Measurements from ENCODE around the gene OTULIN.

OTULIN gene

GRCh38 chr5:14698495-14698894, 34.0 kb downstream of the OTULIN start:
- no peak for DNase-seq (ENCODE audit: low read depth)

- DNase-seq (ENCODE audit: low read depth): no peak
Measured at GRCh38 chr5:14699159-14699558, 34.6 kb downstream of the OTULIN start.

GRCh38 chr5:14699807-14700400, 35.4 kb downstream of the OTULIN start:
- no peak for DNase-seq (ENCODE audit: low read depth)

- DNase-seq (ENCODE audit: low read depth): no peak
Measured at GRCh38 chr5:14700478-14701436, 36.2 kb downstream of the OTULIN start.

GRCh38 chr5:14701556-14701955, 37.0 kb downstream of the OTULIN start:
- DNase-seq (ENCODE audit: low read depth): no peak

GRCh38 chr5:14702238-14702839, 37.8 kb downstream of the OTULIN start:
- no peak for DNase-seq (ENCODE audit: low read depth)

DNA sequence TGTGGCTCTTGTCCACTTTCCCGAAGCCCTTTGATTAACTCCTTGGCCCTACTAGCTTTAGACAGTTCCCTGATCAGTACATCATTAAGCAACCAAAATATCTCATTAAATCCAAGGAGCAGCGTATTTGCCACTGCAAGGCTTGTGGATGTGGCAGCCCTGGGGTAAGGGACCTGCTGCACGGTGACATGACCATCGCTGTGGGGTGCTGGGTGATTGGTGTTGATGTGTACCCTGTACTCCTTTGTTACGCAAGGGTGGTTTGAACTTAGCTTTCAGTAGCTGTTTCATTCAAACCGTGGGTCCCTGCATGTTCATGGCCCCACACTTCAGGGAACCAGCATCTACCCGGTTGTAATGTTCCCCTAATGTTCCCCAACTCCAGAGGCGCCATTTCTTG, 41.0 kb downstream of the OTULIN start:
- no peak for DNase-seq (ENCODE audit: low read depth)

GRCh38 chr5:14706615-14707021, 42.1 kb downstream of the OTULIN start:
- no peak for DNase-seq (ENCODE audit: low read depth)

- DNase-seq (ENCODE audit: low read depth): no peak
Measured at GRCh38 chr5:14707811-14708390, 43.4 kb downstream of the OTULIN start.

GRCh38 chr5:14708551-14708950, 44.0 kb downstream of the OTULIN start:
- no peak for DNase-seq (ENCODE audit: low read depth)

GRCh38 chr5:14710313-14710994, 45.9 kb downstream of the OTULIN start:
- no peak for DNase-seq (ENCODE audit: low read depth)

- DNase-seq (ENCODE audit: low read depth): no peak
Measured at GRCh38 chr5:14712131-14712530, 47.6 kb downstream of the OTULIN start.

DNA sequence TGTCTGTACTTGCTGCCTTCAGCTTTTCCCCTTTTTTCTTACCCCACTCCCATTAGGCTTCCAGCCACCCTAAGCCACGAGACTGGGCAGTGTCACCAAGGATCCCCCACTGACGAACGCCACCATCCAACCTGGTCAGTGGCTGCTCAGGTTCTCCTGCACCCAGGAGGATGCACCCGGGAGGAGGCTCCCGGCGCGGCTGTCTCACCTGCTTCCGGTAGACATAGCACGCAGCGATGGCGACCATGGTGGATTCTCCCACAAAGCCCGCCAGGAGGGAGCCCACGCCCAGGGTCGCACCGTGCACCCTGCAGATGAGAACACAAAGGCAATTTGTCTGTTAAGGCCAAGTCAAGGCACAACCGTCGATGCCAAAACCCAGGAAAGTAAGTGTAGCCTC, 48.1 kb downstream of the OTULIN start:
- no peak for DNase-seq (ENCODE audit: low read depth)

- no peak for DNase-seq (ENCODE audit: low read depth)
Measured at GRCh38 chr5:14713476-14714390, 49.2 kb downstream of the OTULIN start.

- DNase-seq (ENCODE audit: low read depth): no peak
Measured at GRCh38 chr5:14714706-14715105, 50.2 kb downstream of the OTULIN start.

DNA sequence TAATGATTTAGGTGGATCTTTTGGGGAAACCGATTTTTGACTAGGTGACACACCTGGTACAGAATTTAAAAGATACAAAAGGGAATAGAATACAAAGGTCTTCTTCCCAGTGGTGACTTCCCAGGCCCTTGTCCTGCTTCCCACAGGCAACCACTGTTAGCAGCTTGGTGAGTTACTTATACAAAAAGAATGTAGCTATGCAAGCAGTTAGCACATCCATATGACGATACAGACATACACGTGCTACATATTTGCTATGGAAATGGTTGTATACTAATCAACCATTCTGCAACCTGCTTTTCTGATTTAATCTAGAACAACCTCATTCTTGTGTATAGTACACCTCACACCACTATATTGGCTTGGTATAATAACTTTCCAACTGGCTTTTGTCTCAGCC, 51.0 kb downstream of the OTULIN start:
- no peak for DNase-seq (ENCODE audit: low read depth)

DNA sequence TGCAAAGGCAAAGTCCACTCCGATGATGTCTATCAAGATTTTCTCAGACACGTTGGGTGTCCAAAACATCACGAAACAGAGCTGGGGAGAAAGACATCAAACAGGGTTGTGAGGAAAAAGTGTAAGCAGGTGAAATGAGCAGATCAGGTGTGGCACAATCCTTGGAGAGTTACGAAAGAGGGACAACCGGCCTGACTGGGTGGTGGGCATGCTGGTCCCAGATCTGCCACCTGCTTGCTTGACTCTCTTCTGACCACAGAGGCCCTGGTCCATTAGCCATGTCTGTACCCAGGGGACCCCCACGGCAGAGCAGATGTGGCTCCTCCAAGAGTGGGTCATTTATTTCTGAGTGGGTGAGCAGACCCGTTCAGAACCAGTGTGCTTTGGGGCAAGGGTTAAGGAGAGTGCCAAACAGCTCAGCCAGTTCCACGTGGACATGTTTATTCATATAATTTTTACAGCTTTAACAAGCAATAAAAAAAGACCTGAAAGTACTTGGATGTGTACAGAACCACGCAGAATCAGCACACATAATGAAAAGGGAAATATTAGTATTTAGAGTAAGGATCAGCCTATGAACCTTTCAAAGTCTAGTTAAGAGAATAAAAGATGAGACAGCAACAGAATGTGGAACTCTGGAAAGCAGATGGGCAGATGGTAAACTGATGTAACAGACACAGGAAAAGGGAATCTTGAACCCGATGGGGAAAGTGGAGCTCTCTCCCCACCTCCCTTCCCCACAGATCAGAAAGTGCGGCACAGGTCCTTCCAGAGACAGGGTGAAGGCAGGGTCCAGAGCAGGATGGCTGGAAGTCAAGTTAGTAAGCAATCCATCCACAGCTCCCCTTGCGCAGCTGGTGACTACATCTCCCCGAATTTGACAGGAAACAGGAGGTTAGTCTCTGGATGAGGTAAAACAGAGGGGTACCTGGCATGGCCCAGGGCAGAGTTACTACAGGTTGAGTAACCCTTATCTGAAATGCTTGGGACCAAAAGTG, 52.5 kb downstream of the OTULIN start:
- no peak for DNase-seq (ENCODE audit: low read depth)

DNA sequence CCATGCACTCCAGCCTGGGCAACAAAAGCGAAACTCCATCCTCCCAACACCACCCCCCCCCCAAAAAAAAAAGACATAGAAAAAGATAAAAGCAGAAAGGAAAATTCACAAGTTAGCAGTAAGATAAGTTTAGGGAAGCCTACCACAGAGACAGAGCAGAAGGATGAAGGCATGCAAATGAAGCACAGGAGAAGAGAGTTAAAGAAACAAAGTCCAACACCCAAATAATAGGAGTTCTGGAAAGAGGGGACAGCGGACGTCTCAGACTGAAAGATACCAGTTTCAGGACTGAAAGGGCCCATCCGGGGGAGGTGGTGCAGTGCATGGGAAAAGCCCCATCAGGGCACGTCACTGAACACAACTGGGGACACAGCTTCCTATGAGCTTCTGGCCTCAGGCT, 54.3 kb downstream of the OTULIN start:
- no peak for DNase-seq (ENCODE audit: low read depth)

- no peak for DNase-seq (ENCODE audit: low read depth)
Measured at GRCh38 chr5:14720236-14720923, 55.9 kb downstream of the OTULIN start.

Measured in GM04504 (cell line).